NCI-H345 (cell line): ENCODE data around the gene TMX4.
"Not testable (repeated sequence)": the region's sequence is repeated elsewhere in the genome, so short reads cannot be mapped to it uniquely, and the experiment has no call there.

Experiments
- DNase-seq: peaks from one replicate; lab custom pipeline; 2025; lab: John Stamatoyannopoulos, UW

Gene TMX4

GRCh38 chr20:8019246-8019997 is at the start of gene TMX4:
Gene TMX4, minus strand, starts transcription at chr20:8019761. Its CDS starts 148 bp downstream, at chr20:8019613.
- peak; percentile 98 for DNase-seq

- no peak for DNase-seq
These were observed 47.5 kb upstream of the TMX4 start for GRCh38 chr20:8067082-8067481.

- no peak for DNase-seq
These were observed 47.1 kb upstream of the TMX4 start for GRCh38 chr20:8066662-8067061.

- DNase-seq, result no peak
These were observed 46.1 kb upstream of the TMX4 start for GRCh38 chr20:8065691-8066090.

- DNase-seq, result no peak
These were observed 43.2 kb upstream of the TMX4 start for GRCh38 chr20:8062756-8063155.

GRCh38 chr20:8061861-8062518 is 42.4 kb upstream of the TMX4 start:
- DNase-seq, result no peak

- DNase-seq, result no peak
These were observed 41.4 kb upstream of the TMX4 start for GRCh38 chr20:8060977-8061376.

- no peak for DNase-seq
These were observed 38.3 kb upstream of the TMX4 start for GRCh38 chr20:8057871-8058270.

- DNase-seq, result no peak
These were observed 35.5 kb upstream of the TMX4 start for GRCh38 chr20:8055096-8055495.

- no peak for DNase-seq
These were observed 30.7 kb upstream of the TMX4 start for GRCh38 chr20:8050157-8050837.

- no peak for DNase-seq
These were observed 29.7 kb upstream of the TMX4 start for GRCh38 chr20:8049310-8049709.

- DNase-seq, result no peak
These were observed 26.4 kb upstream of the TMX4 start for GRCh38 chr20:8045946-8046345.

GRCh38 chr20:8043687-8044282 is 24.2 kb upstream of the TMX4 start:
- peak; percentile 85 for DNase-seq

GRCh38 chr20:8039042-8039441 is 19.5 kb upstream of the TMX4 start:
- DNase-seq, result no peak

- DNase-seq, result no peak
These were observed 17.2 kb upstream of the TMX4 start for GRCh38 chr20:8036771-8037170.

GRCh38 chr20:8033151-8033841 is 13.7 kb upstream of the TMX4 start:
- no peak for DNase-seq

- DNase-seq, result no peak
These were observed 12.9 kb upstream of the TMX4 start for GRCh38 chr20:8032499-8032898.

- not testable (repeated sequence) for DNase-seq
These were observed 12.0 kb upstream of the TMX4 start for GRCh38 chr20:8031539-8031938.

- DNase-seq, result no peak
These were observed 2.1 kb upstream of the TMX4 start for GRCh38 chr20:8021541-8022269.

GRCh38 chr20:8020314-8021079 is 936 bp upstream of the TMX4 start:
- no peak for DNase-seq

- no peak for DNase-seq
These were observed 362 bp upstream of the TMX4 start for GRCh38 chr20:8019998-8020247.
